Stimulated activated CD8-positive, alpha-beta memory T cell treated with anti-CD3 and anti-CD28 coated beads, Interleukin-15, amount 100 ng/mL, for 1 hour (primary cell): ENCODE results near the gene RETN.
"Not testable (repeated sequence)": the region's sequence is repeated elsewhere in the genome, so short reads cannot be mapped to it uniquely, and the experiment has no call there.

ENCODE experiments used
- DNase-seq: peaks from one replicate; pipeline ENCODE4 v3.0.0-alpha.2; 2020; ENCODE audit warnings: low read depth

The RETN gene

GRCh38 chr19:7637374-7638256 lies 31.2 kb upstream of the RETN start:
- no peak for DNase-seq

DNA sequence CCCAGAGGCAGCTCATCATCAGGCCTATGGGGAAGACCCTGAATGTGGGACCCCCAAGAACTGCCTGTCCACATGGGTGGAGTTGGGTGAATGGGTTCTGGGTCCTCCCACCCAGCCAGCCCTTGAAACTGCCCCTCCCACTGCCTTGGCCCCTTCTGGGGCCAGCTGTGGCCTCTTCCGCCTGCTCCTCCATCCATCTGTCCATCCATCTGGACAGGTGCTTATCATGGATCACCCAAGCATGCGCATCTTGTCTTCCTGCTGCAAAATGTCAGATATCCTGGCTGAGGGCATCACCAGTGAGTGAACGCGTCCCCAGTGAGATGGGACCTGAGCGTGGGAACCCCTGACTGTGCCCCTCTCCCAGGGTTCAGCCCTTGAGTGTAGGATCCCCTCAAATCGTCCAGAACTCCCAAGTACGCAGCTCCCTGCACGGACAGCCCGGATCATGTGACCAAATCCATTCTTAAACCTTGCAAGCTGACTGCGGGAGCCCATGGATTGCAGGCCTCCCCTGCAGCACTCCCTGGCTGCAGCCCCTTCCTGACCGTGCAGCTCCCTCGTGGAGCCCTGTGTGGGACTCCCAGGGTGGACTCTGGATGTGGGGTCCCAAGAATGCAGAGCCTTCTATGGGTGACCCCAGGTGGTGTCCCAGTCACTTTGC lies 29.9 kb upstream of the RETN start:
- DNase-seq = no peak

- DNase-seq = no peak
Measured at GRCh38 chr19:7639863-7640348, 28.9 kb upstream of the RETN start.

DNA sequence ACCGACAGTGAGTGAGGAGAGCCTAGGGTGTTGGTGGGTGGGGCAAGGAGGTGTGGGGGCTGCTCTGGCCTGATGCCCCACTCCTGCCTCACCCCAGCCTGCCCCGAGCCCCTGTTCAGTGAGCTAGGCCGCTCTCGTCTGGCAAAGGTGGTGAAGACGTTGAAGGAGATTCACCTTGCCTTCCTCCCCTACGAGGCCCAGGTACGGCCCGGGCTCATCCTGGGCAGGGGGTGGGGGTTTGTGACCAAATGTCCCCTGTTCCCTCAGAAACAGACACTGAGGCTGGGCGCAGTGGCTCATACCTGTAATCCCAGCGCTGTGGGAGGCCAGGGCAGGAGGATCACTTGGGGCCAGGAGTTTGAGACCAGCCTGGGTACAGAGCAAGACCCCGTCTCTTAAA lies 28.0 kb upstream of the RETN start:
- no peak for DNase-seq

DNA sequence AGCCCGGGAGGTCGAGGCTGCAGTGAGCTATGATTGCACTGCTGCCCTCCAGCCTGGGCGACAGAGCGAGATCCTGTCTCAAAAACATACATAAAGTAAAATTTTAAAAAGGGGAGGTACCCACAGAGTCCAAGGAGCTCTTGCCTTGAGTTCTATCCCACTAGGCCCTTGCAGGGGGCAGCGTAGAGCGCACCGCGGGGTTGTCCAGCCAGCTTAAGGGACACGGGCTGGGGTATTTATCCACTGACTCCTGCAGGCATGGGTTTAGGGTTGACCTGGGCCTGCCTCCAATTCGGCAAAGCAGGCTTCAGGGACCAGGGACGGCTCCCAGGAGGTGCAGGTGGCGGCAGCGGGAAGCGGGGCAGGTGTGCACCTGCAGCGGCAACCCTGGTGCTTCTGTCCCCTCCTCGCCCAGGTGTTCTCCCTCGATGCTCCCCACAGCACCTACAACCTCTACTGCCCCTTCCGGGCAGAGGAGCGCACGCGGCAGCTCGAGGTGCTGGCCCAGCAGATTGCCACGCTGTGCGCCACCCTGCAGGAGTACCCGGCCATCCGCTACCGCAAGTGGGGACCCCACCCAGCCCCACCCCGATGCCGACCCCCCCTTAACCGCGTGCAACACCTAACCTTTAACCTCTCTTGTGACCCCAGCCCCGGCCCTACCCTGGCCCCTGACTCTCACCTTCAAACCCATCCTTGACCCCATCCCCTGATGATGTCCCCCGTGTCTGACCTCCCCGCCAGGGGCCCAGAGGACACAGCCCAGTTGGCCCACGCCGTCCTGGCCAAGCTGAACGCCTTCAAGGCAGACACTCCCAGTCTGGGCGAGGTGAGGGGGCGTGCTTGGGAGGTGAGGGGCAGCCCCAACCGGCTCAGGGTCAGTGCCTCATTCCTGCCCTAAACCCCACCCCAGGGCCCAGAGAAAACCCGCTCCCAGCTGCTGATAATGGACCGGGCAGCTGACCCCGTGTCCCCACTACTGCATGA lies 27.3 kb upstream of the RETN start:
- no peak for DNase-seq

DNA sequence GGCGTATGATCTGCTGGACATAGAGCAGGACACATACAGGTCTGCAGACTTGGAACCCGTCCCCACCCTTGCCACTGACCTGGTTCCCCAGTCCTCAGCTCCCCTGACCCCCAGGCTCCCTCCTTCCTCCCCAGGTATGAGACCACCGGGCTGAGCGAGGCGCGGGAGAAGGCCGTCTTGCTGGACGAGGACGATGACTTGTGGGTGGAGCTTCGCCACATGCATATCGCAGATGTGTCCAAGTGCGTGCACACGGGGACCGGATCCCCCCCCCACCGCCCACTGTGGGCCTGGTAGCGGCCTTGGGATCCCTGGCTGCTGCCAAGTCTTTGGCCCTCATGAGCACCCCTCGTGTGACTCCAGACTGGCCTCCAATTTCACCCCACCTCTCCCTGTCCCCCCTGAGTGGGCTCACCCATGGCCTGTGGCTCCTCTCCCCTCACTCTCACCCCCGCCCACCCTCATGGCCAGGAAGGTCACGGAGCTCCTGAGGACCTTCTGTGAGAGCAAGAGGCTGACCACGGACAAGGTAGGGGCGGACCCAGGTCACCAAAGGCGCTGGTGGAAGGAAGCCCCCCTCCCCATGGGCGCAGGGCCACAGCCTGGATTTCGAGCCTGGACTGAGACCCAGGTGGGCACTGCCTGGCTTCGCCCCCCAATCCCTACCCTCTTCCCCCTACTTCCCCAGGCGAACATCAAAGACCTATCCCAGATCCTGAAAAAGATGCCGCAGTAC lies 26.4 kb upstream of the RETN start:
- no peak for DNase-seq

GRCh38 chr19:7643031-7643415 lies 25.8 kb upstream of the RETN start:
- DNase-seq = no peak

- DNase-seq = not testable (repeated sequence)
Measured at GRCh38 chr19:7643629-7644549, 25.0 kb upstream of the RETN start.

DNA sequence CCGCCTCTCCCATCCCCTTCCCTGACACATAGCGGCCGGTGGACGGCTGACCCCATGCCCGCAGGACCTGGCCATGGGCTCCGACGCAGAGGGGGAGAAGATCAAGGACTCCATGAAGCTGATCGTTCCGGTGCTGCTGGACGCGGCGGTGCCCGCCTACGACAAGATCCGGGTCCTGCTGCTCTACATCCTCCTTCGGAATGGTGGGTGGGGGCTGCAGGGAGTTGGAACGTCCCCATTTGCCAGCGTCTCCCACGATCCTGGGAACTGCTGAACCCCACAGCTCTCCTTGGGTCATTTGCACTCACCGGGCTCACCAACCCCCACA lies 24.3 kb upstream of the RETN start:
- DNase-seq = no peak

- no peak for DNase-seq
Measured at GRCh38 chr19:7645163-7645562, 23.7 kb upstream of the RETN start.

GRCh38 chr19:7645656-7646425 lies 23.0 kb upstream of the RETN start:
- no peak for DNase-seq

DNA sequence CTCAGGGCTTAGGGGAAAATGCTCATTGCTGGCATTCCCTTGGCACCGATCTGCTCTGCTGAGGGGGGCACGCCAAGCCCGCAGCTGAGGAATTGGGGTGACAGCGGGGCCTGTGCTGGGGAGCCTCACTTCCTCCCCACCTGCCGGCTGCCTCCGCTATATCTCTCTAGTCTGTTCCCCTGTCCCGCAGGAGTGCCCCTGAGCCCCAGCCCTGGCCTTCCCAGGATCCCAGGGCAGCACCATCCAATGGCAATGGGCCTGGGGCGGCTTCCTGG lies 22.5 kb upstream of the RETN start:
- no peak for DNase-seq

DNA sequence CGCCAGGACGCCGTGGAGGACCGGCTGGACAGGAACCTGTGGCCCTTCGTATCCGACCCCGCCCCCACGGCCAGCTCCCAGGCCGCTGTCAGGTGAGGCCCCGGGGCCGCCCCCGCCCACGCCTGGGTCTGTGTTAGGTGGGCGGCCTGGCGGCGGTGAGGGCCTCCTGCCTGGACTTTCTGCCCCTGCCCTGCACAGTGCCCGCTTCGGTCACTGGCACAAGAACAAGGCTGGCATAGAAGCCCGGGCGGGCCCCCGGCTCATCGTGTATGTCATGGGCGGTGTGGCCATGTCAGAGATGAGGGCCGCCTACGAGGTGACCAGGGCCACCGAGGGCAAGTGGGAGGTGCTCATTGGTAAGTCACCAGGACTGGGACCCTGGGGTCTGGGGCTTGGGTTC lies 21.7 kb upstream of the RETN start:
- no peak for DNase-seq

GRCh38 chr19:7648265-7649014 lies 20.4 kb upstream of the RETN start:
- no peak for DNase-seq

DNA sequence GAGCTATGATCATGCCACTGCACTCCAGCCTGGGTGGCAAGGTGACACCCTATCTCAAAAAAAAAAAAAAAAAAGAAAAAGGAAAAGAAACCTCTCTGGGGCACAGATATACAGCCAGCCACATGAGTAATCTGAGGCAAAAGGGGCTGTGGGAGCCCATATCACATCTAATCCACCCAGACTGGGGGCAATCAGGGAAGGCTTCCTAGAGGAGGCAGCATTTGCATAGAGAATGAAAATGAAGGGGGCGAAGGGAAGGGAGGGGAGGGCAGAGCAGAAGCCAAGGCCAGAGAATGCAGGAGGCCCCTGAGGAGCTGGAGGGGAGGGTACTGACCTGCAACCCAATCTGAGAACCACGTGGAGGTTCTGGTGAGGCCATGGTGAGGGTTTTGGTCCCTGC lies 18.7 kb upstream of the RETN start:
- no peak for DNase-seq

- DNase-seq = peak; percentile 76
Measured at GRCh38 chr19:7652061-7652641, 16.7 kb upstream of the RETN start.

DNA sequence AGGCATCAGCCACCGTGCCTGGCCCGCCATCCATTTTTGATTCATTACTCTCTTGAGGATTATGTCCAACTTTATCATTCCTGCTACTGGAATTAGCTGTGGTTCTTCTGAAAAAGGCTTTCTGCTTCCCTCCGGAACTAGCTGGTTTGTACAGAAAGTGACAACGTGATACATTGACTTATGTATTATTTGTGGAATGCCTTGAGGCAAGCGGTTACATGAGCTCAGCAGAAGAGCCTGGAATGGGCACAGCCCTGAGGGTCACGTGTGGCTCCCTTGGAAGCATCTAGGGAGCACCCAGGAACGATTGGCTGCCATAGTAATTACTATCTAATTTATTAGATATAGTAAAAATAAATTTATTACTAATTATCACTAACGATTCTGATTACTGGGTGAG lies 14.4 kb upstream of the RETN start:
- no peak for DNase-seq

GRCh38 chr19:7655581-7655980 lies 13.3 kb upstream of the RETN start:
- no peak for DNase-seq
